Hepatocyte (in vitro differentiated cells): ENCODE results near the gene CDC123. TPM values are rescaled to one million over a fixed set of nuclear protein-coding genes. Genes with fewer than 3 reads are reported as not detected.
A peak's percentile ranks its signal among the peaks of the same experiment; 100 is the strongest.

Experiments used
- DNase-seq: peaks from one replicate; pipeline ENCODE4 v3.0.0-alpha.2; 2016; ENCODE audit warnings: low spot score
- H2AFZ ChIP-seq: fragments of 200-600 bp; sonication (generic); 2 replicates; pipeline ENCODE4 v1.6.0; 2016; ENCODE audit warnings: antibody characterized with exemption, mild to moderate bottlenecking
- H3K27ac ChIP-seq: fragments of 200-600 bp; sonication (generic); 2 replicates; pipeline ENCODE4 v1.5.1; 2016; ENCODE audit warnings: mild to moderate bottlenecking
- H3K27me3 ChIP-seq: fragments of 200-600 bp; sonication (generic); 2 replicates; pipeline ENCODE4 v1.6.1; 2016
- H3K36me3 ChIP-seq: fragments of 200-600 bp; sonication (generic); replicated peaks from 2 replicates; pipeline ENCODE4 v1.5.1; 2016; ENCODE audit warnings: low read depth; ENCODE audit not compliant: insufficient read depth
- H3K4me1 ChIP-seq: fragments of 200-600 bp; sonication (generic); 2 replicates; pipeline ENCODE4 v1.5.1; 2016; ENCODE audit warnings: mild to moderate bottlenecking, moderate library complexity; ENCODE audit not compliant: insufficient read depth
- H3K4me2 ChIP-seq: fragments of 200-600 bp; sonication (generic); 2 replicates; pipeline ENCODE4 v1.6.0; 2016
- H3K4me3 ChIP-seq: fragments of 200-600 bp; sonication (generic); 2 replicates; pipeline ENCODE4 v1.5.1; 2016; ENCODE audit warnings: mild to moderate bottlenecking
- H3K79me2 ChIP-seq: fragments of 200-600 bp; sonication (generic); 2 replicates; pipeline ENCODE4 v1.6.0; 2017; ENCODE audit warnings: mild to moderate bottlenecking
- H3K9me2 ChIP-seq: fragments of 200-600 bp; sonication (generic); replicated peaks from 2 replicates; pipeline ENCODE4 v1.6.0; 2017; ENCODE audit warnings: mild to moderate bottlenecking; ENCODE audit not compliant: insufficient read depth
- H3K9me3 ChIP-seq: fragments of 200-600 bp; sonication (generic); 2 replicates; pipeline ENCODE4 v1.5.1; 2016; ENCODE audit warnings: low read depth, mild to moderate bottlenecking
- H4K20me1 ChIP-seq: fragments of 200-600 bp; sonication (generic); 2 replicates; pipeline ENCODE4 v1.6.0; 2016; ENCODE audit warnings: mild to moderate bottlenecking; ENCODE audit not compliant: insufficient read depth, poor library complexity, severe bottlenecking
- CTCF ChIP-seq: fragments of 200-600 bp; sonication (generic); IDR thresholded peaks from 2 replicates; pipeline ENCODE4 v1.5.1; 2016; ENCODE audit warnings: antibody characterized with exemption, mild to moderate bottlenecking; ENCODE audit not compliant: poor library complexity
- EZH2 ChIP-seq: fragments of 200-600 bp; sonication (generic); IDR thresholded peaks from 2 replicates; pipeline ENCODE4 v1.6.1; 2016; ENCODE audit warnings: antibody characterized with exemption, mild to moderate bottlenecking, borderline replicate concordance
- EZH2phosphoT487 ChIP-seq: fragments of 200-600 bp; sonication (generic); IDR thresholded peaks from one replicate; pipeline ENCODE4 v1.6.1; 2018; ENCODE audit warnings: antibody characterized with exemption, mild to moderate bottlenecking, low read depth, moderate library complexity; ENCODE audit not compliant: unreplicated experiment, severe bottlenecking
- WGBS: methylation state at CpG from one replicate; pipeline ENCODE4 v1.1.6; 2016; ENCODE audit warnings: low lambda C conversion rate; ENCODE audit errors: missing lambda C conversion rate; 5-methylcytosine and 5-hydroxymethylcytosine counted together
- polyA plus RNA-seq: library from polyadenylated mRNA; unstranded; fragments of >200 nt; fragmentation: Nextera tagmentation; extraction: Ambion mirVana; gene quantifications from 2 replicates; pipeline ENCODE4 v1.2.1, GENCODE V29; 2016
- total RNA-seq: library from RNA; depleted of rRNA; stranded (reverse); fragments of >200 nt; gene quantifications from 2 replicates; pipeline ENCODE4 v1.2.3, GENCODE V29; 2014

CDC123 gene
- total and polyA plus RNA-seq, 2 experiments from 2014 or later, result 92.3 to 104 TPM

- Histone ChIP-seq H3K4me2 (no peak overlapping the region), H2AFZ (no peak overlapping the region), H3K4me1 (no peaks in the 10 kb centered on the region), H3K27ac (no peak overlapping the region), H3K9me2 (no peaks in the 10 kb centered on the region), H3K9me3 (no peaks in the 10 kb centered on the region), H4K20me1 (no peaks in the 10 kb centered on the region), H3K36me3 (no peaks in the 10 kb centered on the region), H3K4me3 (no peak overlapping the region), H3K79me2 (no peaks in the 10 kb centered on the region), H3K27me3 (no peaks in the 10 kb centered on the region)
- DNase-seq, result no peak
- WGBS, result 93% methylated on average over 5 of the region's 5 CpGs
- TF ChIP-seq EZH2 (no peak), CTCF (no peak), EZH2phosphoT487 (no peak)
Measured at GRCh38 chr10:12251581-12251980, 55.6 kb downstream of the CDC123 start.

GRCh38 chr10:12252882-12253546, 57.0 kb downstream of the CDC123 start:
- Histone ChIP-seq H3K9me3 (no peaks in the 10 kb centered on the region), H3K79me2 (no peaks in the 10 kb centered on the region), H4K20me1 (no peaks in the 10 kb centered on the region), H3K27me3 (no peaks in the 10 kb centered on the region), H3K36me3 (no peaks in the 10 kb centered on the region), H3K9me2 (no peaks in the 10 kb centered on the region), H2AFZ (no peak overlapping the region), H3K4me1 (no peaks in the 10 kb centered on the region), H3K4me2 (no peak overlapping the region), H3K4me3 (no peak overlapping the region), H3K27ac (no peak overlapping the region)
- DNase-seq, result peak; percentile 17
- WGBS, result 92% methylated on average over 13 of the region's 13 CpGs
- TF ChIP-seq CTCF (peak; percentile 14), EZH2 (no peak)

- no peak overlapping the region for H3K4me3 ChIP-seq
- no peaks in the 10 kb centered on the region for H3K9me2 ChIP-seq
- TF ChIP-seq CTCF (no peak), EZH2 (no peak), EZH2phosphoT487 (no peak)
- no peaks in the 10 kb centered on the region for H3K4me1 ChIP-seq
- H4K20me1 ChIP-seq, result no peaks in the 10 kb centered on the region
- no peaks in the 10 kb centered on the region for H3K27me3 ChIP-seq
- no peak overlapping the region for H2AFZ ChIP-seq
- no peaks in the 10 kb centered on the region for H3K9me3 ChIP-seq
- no peak for DNase-seq
- no peaks in the 10 kb centered on the region for H3K36me3 ChIP-seq
- H3K27ac ChIP-seq, result no peak overlapping the region
- 67% methylated on average over 1 of the region's 1 CpG for WGBS
- H3K79me2 ChIP-seq, result no peaks in the 10 kb centered on the region
- H3K4me2 ChIP-seq, result no peak overlapping the region
Measured at GRCh38 chr10:12255048-12255447, 59.1 kb downstream of the CDC123 start.

GRCh38 chr10:12259988-12260387, 64.0 kb downstream of the CDC123 start:
- Histone ChIP-seq H3K4me3 (no peak overlapping the region), H3K27me3 (no peaks in the 10 kb centered on the region), H4K20me1 (no peaks in the 10 kb centered on the region), H3K79me2 (no peaks in the 10 kb centered on the region), H3K4me1 (peaks cover under 1% of the 10 kb centered on the region), H3K27ac (no peak overlapping the region), H3K9me3 (no peaks in the 10 kb centered on the region), H3K9me2 (no peaks in the 10 kb centered on the region), H3K4me2 (no peak overlapping the region), H3K36me3 (no peaks in the 10 kb centered on the region), H2AFZ (no peak overlapping the region)
- DNase-seq, result no peak
- WGBS, result 97% methylated on average over 4 of the region's 4 CpGs
- no peak for TF ChIP-seq EZH2phosphoT487
- TF ChIP-seq EZH2, result no peak
- TF ChIP-seq CTCF, result no peak
